Measurements from ENCODE around the gene LRRC58. TPM values are rescaled to one million over a fixed set of nuclear protein-coding genes. Genes with fewer than 3 reads are reported as not detected.
A peak's percentile ranks its signal among the peaks of the same experiment; 100 is the strongest.

LRRC58 gene
- total RNA-seq, 4 donors from 2014 or later, result 8.4 to 15.2 (median 13.6) TPM

DNA sequence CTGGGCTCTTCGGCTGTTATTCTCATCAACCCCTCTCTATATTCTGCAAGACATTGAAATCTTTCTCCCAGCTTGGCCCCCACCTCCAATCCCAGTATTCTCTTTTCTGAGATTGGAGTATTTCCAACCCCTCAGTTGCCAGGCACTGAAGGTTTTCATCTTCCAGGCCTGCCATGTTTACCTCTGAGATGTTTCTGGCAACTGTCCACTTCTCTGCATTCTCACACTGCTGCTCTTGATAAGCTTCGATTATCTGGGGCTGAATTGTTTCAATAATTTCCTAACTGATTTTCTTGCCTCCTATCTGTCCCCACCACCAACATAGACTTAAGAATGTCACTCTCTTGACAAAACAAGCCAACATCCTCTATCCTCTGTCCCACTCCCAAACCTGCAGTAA, 62.7 kb downstream of the LRRC58 start:
- Histone ChIP-seq H3K36me3 (no peaks in the 10 kb centered on the region), H3K4me1 (peaks cover 0 to 6% of the 10 kb centered on the region in 2 donors), H3K9me3 (no peaks in the 10 kb centered on the region), H3K27me3 (peaks cover 5 to 7% (median 5%) of the 10 kb centered on the region in 3 donors), H3K4me3 (no peak overlapping the region), H3K27ac (no peak overlapping the region)
- no peak for DNase-seq
- intact Hi-C loops (cut with DNase I; ENCODE audit: low total_unique reads), result no loop called here
- TF ChIP-seq, protein P1, sequence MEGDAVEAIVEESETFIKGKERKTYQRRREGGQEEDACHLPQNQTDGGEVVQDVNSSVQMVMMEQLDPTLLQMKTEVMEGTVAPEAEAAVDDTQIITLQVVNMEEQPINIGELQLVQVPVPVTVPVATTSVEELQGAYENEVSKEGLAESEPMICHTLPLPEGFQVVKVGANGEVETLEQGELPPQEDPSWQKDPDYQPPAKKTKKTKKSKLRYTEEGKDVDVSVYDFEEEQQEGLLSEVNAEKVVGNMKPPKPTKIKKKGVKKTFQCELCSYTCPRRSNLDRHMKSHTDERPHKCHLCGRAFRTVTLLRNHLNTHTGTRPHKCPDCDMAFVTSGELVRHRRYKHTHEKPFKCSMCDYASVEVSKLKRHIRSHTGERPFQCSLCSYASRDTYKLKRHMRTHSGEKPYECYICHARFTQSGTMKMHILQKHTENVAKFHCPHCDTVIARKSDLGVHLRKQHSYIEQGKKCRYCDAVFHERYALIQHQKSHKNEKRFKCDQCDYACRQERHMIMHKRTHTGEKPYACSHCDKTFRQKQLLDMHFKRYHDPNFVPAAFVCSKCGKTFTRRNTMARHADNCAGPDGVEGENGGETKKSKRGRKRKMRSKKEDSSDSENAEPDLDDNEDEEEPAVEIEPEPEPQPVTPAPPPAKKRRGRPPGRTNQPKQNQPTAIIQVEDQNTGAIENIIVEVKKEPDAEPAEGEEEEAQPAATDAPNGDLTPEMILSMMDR (IDR thresholded peaks at IDR 0.05 in 4 of 5, conservative IDR thresholded peaks at IDR 0.05 in 1 of 5), result no peak
- TF ChIP-seq POLR2A (IDR thresholded peaks at IDR 0.05), result no peak
- in situ Hi-C loops (cut with MboI; ENCODE audit: low sequenced_read_pairs in 4 of 4), result no loop called here
- no peak for ATAC-seq

DNA sequence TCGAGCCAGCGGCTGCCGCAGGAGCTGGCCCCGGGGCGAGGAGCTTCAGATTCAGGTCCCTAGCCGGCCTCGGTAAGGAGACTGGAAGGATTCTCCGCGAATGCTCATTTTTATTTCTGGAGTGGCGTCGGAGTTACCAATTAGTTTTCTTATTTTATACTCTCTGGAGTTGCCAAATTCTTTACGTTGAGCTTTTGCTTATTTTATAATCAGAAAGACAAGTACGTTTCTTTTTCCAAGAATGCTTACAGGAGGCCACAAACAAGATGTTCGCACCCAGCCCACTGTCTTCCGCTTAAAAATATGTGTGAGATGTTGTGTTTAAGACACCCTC, 63.7 kb downstream of the LRRC58 start:
- no peaks in the 10 kb centered on the region for H3K36me3 ChIP-seq
- peaks cover 0 to 6% of the 10 kb centered on the region in 2 donors for H3K4me1 ChIP-seq
- peak overlapping the region; percentile 30 to 52 (median 49) for H3K4me3 ChIP-seq
- TF ChIP-seq, protein P1 (IDR thresholded peaks at IDR 0.05 in 4 of 5, conservative IDR thresholded peaks at IDR 0.05 in 1 of 5), result no peak
- TF ChIP-seq POLR2A (IDR thresholded peaks at IDR 0.05), result no peak
- ATAC-seq (no peak), DNase-seq (no peak)
- in situ Hi-C loops (cut with MboI; ENCODE audit: low sequenced_read_pairs in 4 of 4), result no loop called here
- H3K27me3 ChIP-seq, result peaks cover 5 to 7% (median 5%) of the 10 kb centered on the region in 3 donors
- no peaks in the 10 kb centered on the region for H3K9me3 ChIP-seq
- intact Hi-C loops (cut with DNase I; ENCODE audit: low total_unique reads), result no loop called here
- no peak overlapping the region for H3K27ac ChIP-seq

DNA sequence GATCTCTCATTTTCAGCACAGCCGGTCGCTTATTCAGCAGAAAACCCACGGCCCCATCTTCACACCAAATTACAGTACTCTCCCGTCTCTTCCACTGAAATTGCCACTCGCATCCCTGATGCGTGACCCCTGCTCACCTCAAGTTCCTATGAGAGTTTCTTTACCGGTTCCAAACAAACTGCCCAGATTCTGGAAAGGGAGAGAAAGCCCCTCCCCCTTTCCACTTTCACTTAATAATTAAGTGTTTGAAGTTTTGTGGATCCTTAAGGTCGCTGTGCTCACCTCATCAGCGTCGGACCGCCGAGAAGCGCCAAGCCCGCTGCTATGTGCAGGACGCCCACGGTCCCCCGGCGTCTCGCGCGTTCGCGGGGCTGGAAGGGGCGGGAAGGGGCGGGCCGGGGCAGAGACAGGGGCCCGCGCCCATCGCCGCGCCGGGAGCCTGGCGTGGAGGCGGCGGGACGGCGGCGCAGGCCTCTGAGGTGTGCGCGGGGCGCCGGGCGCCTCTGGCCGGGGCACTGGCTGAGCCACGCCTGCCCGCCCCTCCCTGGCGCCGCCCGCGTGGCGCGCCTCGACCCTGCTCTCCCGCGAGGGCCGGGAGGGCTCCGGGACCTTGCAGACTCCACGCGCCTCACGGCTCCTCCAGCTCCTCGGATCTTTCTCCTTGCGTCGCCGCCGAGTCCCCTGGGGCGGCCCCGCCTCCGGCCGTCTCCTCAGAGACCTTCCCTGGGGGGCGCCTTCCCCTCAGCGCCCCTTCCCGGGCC, 64.2 kb downstream of the LRRC58 start, which contains the start of gene GPR156:
Gene GPR156, minus strand, starts transcription at position 476 of the 761 bp plus-strand sequence. CDS start 41,124 bp downstream, outside the sequence.
- Histone ChIP-seq H3K36me3 (no peaks in the 10 kb centered on the region), H3K4me1 (peaks cover 0 to 6% of the 10 kb centered on the region in 2 donors), H3K4me3 (peak within 1 kb of the TSS; percentile 39 to 52 (median 49)), H3K9me3 (no peaks in the 10 kb centered on the region), H3K27ac (no peak within 1 kb of the TSS), H3K27me3 (peaks cover 5 to 7% (median 5%) of the 10 kb centered on the region in 3 donors)
- in situ Hi-C loops (cut with MboI; ENCODE audit: low sequenced_read_pairs in 4 of 4), result no loop called here
- DNase-seq (no peak), ATAC-seq (no peak)
- TF ChIP-seq, protein P1 (IDR thresholded peaks at IDR 0.05 in 4 of 5, conservative IDR thresholded peaks at IDR 0.05 in 1 of 5), result no peak
- TF ChIP-seq POLR2A (IDR thresholded peaks at IDR 0.05), result no peak
- intact Hi-C loops (cut with DNase I; ENCODE audit: low total_unique reads), result no loop called here

DNA sequence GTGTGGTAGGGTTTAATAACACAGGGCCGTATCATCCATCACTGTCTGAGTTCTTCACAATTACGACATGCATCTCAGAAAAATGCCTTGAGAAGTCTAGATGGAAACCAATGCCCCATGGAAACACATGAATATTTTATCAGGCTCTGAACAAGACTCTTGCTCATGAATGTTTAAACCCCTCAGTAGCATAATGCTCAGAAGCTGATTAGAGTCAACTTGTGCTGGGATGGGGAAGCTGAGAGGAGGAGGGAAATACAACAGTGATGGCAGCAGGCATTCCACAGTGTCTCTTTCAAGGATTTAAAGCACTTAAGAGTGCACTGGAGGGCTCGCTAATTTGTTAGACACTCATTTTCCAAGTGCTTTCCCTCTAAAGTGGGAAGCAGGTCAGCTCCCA, 67.9 kb downstream of the LRRC58 start:
- H3K4me3 ChIP-seq, result no peak overlapping the region
- peaks cover 0 to 6% of the 10 kb centered on the region in 2 donors for H3K4me1 ChIP-seq
- peaks cover 5 to 13% (median 5%) of the 10 kb centered on the region in 3 donors for H3K27me3 ChIP-seq
- in situ Hi-C loops (cut with MboI; ENCODE audit: low sequenced_read_pairs in 4 of 4) (no loop called here), intact Hi-C loops (cut with DNase I; ENCODE audit: low total_unique reads) (no loop called here)
- no peak for DNase-seq
- ATAC-seq, result no peak
- H3K27ac ChIP-seq, result no peak overlapping the region
- no peaks in the 10 kb centered on the region for H3K9me3 ChIP-seq
- H3K36me3 ChIP-seq, result no peaks in the 10 kb centered on the region
- TF ChIP-seq, protein P1 (IDR thresholded peaks at IDR 0.05 in 4 of 5, conservative IDR thresholded peaks at IDR 0.05 in 1 of 5), result no peak
- no peak for TF ChIP-seq POLR2A (IDR thresholded peaks at IDR 0.05)

Measured in gastrocnemius medialis (tissue), 4 donors.